K562 (cell line): ENCODE results near the gene CTNNBL1. TPM values are rescaled to one million over a fixed set of nuclear protein-coding genes. Genes with fewer than 3 reads are reported as not detected.

Experiments used
- CHCHD3 ChIP-seq: fragments of 250-450 bp; sonication (Bioruptor Pico); IDR thresholded peaks from 2 replicates; pipeline ENCODE4 v2.1.2; 2022; ENCODE audit warnings: mild to moderate bottlenecking
- EP400 ChIP-seq: fragments of 450-650 bp; IDR thresholded peaks from 2 replicates; pipeline ENCODE4 v1.6.1; 2017; ENCODE audit warnings: antibody characterized with exemption, mild to moderate bottlenecking, moderate library complexity
- FIP1L1 ChIP-seq: fragments of 200-400 bp; formaldehyde crosslinking; IDR thresholded peaks from 2 replicates; pipeline ENCODE4 v1.6.1; 2018; ENCODE audit warnings: mild to moderate bottlenecking, low read depth, low read length; ENCODE audit not compliant: poor library complexity, severe bottlenecking
- HDAC6 ChIP-seq: IDR thresholded peaks from 2 replicates; pipeline ENCODE4 v1.6.1; 2012; ENCODE audit warnings: low read depth, mild to moderate bottlenecking, control low read depth, inconsistent platforms, low read length, moderate library complexity
- KDM1A ChIP-seq, 2 experiments: fragments of 450-650 bp; IDR thresholded peaks; 2 replicates each; pipeline ENCODE4 v1.6.1; 2016; ENCODE audit warnings: mild to moderate bottlenecking in 2 of 2
- STAT5B ChIP-seq: fragments of 250-450 bp; sonication (Bioruptor Pico); IDR thresholded peaks from 2 replicates; pipeline ENCODE4 v1.8.0; 2021; ENCODE audit warnings: mild to moderate bottlenecking, inconsistent platforms
- YBX1 ChIP-seq: fragments of 450-650 bp; IDR thresholded peaks from 2 replicates; pipeline ENCODE4 v1.7.1; 2016; ENCODE audit warnings: mild to moderate bottlenecking
- ZEB2 ChIP-seq: fragments of 450-650 bp; IDR thresholded peaks from 2 replicates; pipeline ENCODE4 v1.6.1; 2016
- ZNF165 ChIP-seq: fragments of 250-450 bp; sonication (Bioruptor Pico); IDR thresholded peaks from 2 replicates; pipeline ENCODE4 v1.4.0; 2020; ENCODE audit warnings: borderline replicate concordance
- ZNF311 ChIP-seq: fragments of 250-450 bp; sonication (Bioruptor Pico); IDR thresholded peaks from 2 replicates; pipeline ENCODE4 v1.4.0; 2020; ENCODE audit warnings: mild to moderate bottlenecking, moderate library complexity
- polyA plus RNA-seq, 8 experiments: library from polyadenylated mRNA; depleted of rRNA in 4 of 8; stranded (reverse) in 5 of 8; unstranded in 3 of 8; fragments of >200 nt; fragmentation: Nextera tagmentation in 2 of 8; fragmentation: Illumina TruSeq in 1 of 8; extraction: Ambion mirVana in 2 of 8; extraction: Trizol in 1 of 8; gene quantifications; 2 replicates each; pipeline versions ENCODE4 v1.2.1 to v1.2.3, GENCODE V29; 2011 to 2014; ENCODE audit warnings: inconsistent platforms in 1 of 8, missing spikeins in 1 of 8
- total RNA-seq, 7 experiments: library from RNA; depleted of rRNA in 6 of 7; stranded (reverse); fragments of >200 nt in 6 of 7; fragmentation: Illumina TruSeq in 2 of 7; extraction: Trizol in 2 of 7; gene quantifications; 2 replicates each; pipeline versions ENCODE4 v1.2.1 to v1.2.3, GENCODE V29; 2011 to 2021; ENCODE audit warnings: low replicate concordance in 1 of 7
- TF ChIP-seq, protein P1 (sequence below): fragments of 450-650 bp; formaldehyde crosslinking; IDR thresholded peaks from 2 replicates; pipeline ENCODE4 v1.4.0; 2020; ENCODE audit warnings: mild to moderate bottlenecking, moderate library complexity

CTNNBL1 gene
- total and polyA plus RNA-seq, 9 of the 15 experiments (the other 6 are each of a cell fraction or from before 2014, with no cell fraction given) = 32.4 to 85.6 (median 43.6) TPM

DNA sequence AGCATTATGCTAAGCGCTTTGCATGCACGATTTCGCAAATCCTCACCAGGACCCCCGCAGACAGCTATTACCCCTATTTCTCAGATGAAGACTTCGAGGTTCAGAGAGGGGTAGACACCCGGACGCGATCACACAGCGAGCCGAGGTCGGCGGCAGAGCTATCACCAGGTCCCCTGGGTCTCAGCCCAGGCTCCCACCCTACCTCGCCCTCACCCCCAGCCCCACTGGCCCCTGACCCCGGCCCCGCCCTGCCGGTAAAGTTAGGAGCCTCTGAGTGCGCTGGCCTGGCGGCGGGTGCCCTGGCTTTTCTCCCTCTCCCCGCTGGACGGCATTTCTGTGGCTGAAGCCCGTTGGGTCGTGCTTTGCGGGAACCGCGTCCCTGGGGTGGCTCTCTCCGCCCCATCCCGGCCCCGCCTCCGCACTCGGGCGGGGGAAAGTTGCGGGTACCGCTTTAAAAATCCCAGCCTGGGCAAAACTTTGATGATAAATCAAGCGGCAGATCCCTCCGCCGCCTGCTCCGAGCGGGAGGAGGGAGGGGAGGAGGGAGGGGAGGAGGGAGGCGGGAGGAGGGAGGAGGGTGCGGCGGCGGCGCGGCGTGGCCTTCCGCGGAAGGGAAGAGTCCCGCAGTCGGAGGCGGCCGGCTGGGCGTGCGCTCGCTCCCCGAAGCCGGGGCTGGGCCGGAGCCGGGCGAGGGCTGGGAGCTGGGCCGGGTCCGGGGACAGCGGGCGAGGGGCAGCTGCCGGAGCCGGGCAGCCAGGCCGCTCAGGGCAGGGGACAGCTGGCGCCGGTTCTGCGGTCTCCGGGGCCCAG lies 208.9 kb downstream of the CTNNBL1 start, which contains the start of gene VSTM2L (continued):
- no peak for TF ChIP-seq STAT5B
- 0 out of 4 replicates have a peak, but pooled peaks of 1 of the 2 experiments have one; percentile 2 for TF ChIP-seq KDM1A (IDR thresholded peaks at IDR 0.05)
- no peak for TF ChIP-seq ZEB2
- TF ChIP-seq, protein P1, sequence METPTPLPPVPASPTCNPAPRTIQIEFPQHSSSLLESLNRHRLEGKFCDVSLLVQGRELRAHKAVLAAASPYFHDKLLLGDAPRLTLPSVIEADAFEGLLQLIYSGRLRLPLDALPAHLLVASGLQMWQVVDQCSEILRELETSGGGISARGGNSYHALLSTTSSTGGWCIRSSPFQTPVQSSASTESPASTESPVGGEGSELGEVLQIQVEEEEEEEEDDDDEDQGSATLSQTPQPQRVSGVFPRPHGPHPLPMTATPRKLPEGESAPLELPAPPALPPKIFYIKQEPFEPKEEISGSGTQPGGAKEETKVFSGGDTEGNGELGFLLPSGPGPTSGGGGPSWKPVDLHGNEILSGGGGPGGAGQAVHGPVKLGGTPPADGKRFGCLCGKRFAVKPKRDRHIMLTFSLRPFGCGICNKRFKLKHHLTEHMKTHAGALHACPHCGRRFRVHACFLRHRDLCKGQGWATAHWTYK (CRISPR knock-in tag) = no peak
- TF ChIP-seq CHCHD3 (CRISPR knock-in tag) = no peak
- no peak for TF ChIP-seq HDAC6
- TF ChIP-seq EP400 = no peak
- no peak for TF ChIP-seq ZNF165 (CRISPR knock-in tag)
- TF ChIP-seq FIP1L1 = no peak
- no peak for TF ChIP-seq YBX1
- TF ChIP-seq ZNF311 (CRISPR knock-in tag) = no peak
